ENCODE data around the gene LRRC7.

- TF ChIP-seq CTCF (IDR thresholded peaks at IDR 0.05) (no peak), POLR2A (IDR thresholded peaks at IDR 0.05) (no peak)
These were observed 185.1 kb downstream of the LRRC7 start for GRCh38 chr1:69752831-69753230.
